CD14-positive monocyte (primary cell): ENCODE results near the gene DGKI. TPM values are rescaled to one million over a fixed set of nuclear protein-coding genes. Genes with fewer than 3 reads are reported as not detected.

Source experiments
- DNase-seq, 3 donors: peaks; one replicate each; pipeline ENCODE4 v3.0.0-alpha.2; 2011 to 2022
- H2AFZ ChIP-seq: 2 replicates; pipeline ENCODE4 v1.6.0; 2012; ENCODE audit warnings: mild to moderate bottlenecking, low read depth, low read length, inconsistent platforms; ENCODE audit not compliant: insufficient read depth, poor library complexity, severe bottlenecking
- H3K27ac ChIP-seq, 2 donors: 1 replicate in 1 of 2; 2 replicates in 1 of 2; pipeline ENCODE4 v1.5.1; 2012 to 2013; ENCODE audit warnings: low read length in 2 of 2, control low read depth in 1 of 2, inconsistent platforms in 1 of 2, low read depth in 1 of 2, mild to moderate bottlenecking in 1 of 2
- H3K27me3 ChIP-seq, 2 donors: one replicate each; pipeline versions ENCODE4 v1.6.0 to v1.6.1; 2011 to 2013; ENCODE audit warnings: low read length in 2 of 2; ENCODE audit not compliant: control insufficient read depth in 2 of 2, insufficient read depth in 2 of 2
- H3K36me3 ChIP-seq, 2 donors: replicated peaks in 1 of 2; 1 replicate in 1 of 2; 2 replicates in 1 of 2; pipeline versions ENCODE4 v1.5.1 to v1.6.1; 2012 to 2013; ENCODE audit warnings: low read length in 2 of 2, control low read depth in 1 of 2, inconsistent platforms in 1 of 2, mild to moderate bottlenecking in 1 of 2; ENCODE audit not compliant: insufficient read depth in 2 of 2, control insufficient read depth in 1 of 2
- H3K4me1 ChIP-seq, 2 donors: 1 replicate in 1 of 2; 2 replicates in 1 of 2; pipeline versions ENCODE4 v1.5.1 to v1.6.1; 2012 to 2013; ENCODE audit warnings: low read length in 2 of 2, control low read depth in 1 of 2, inconsistent platforms in 1 of 2, mild to moderate bottlenecking in 1 of 2, moderate library complexity in 1 of 2; ENCODE audit not compliant: insufficient read depth in 2 of 2, control insufficient read depth in 1 of 2
- H3K4me2 ChIP-seq: replicated peaks from 2 replicates; pipeline ENCODE3; 2012; ENCODE audit warnings: low read length, moderate library complexity, mild to moderate bottlenecking; ENCODE audit not compliant: poor library complexity, severe bottlenecking; ENCODE audit errors: extremely low read depth
- H3K4me3 ChIP-seq, 3 experiments: fragments of 200-600 bp in 1 of 3; sonication (generic) in 1 of 3; replicated peaks in 1 of 3; 1 replicate in 2 of 3; 2 replicates in 1 of 3; pipeline ENCODE4 v1.5.1; 2011 to 2013; ENCODE audit warnings: low read length in 3 of 3, mild to moderate bottlenecking in 3 of 3, control low read depth in 2 of 3, low read depth in 2 of 3, inconsistent platforms in 1 of 3, moderate library complexity in 1 of 3
- H3K79me2 ChIP-seq: 2 replicates; pipeline ENCODE4 v1.6.0; 2012; ENCODE audit warnings: mild to moderate bottlenecking, control low read depth, inconsistent platforms, low read length, moderate library complexity; ENCODE audit not compliant: insufficient read depth
- H3K9ac ChIP-seq: 2 replicates; pipeline ENCODE4 v1.6.0; 2017; ENCODE audit warnings: low read length, mild to moderate bottlenecking; ENCODE audit not compliant: insufficient read depth, poor library complexity, severe bottlenecking
- H3K9me3 ChIP-seq, 2 donors: replicated peaks in 1 of 2; 1 replicate in 1 of 2; 2 replicates in 1 of 2; pipeline versions ENCODE4 v1.5.1 to v1.6.1; 2012 to 2013; ENCODE audit warnings: low read length in 2 of 2, control low read depth in 1 of 2; ENCODE audit not compliant: control insufficient read depth in 1 of 2, insufficient read depth in 1 of 2
- H4K20me1 ChIP-seq: 2 replicates; pipeline ENCODE4 v1.6.0; 2012; ENCODE audit warnings: mild to moderate bottlenecking, low read length, control low read depth, moderate library complexity; ENCODE audit not compliant: insufficient read depth
- H3K27ac Mint-ChIP-seq, 7 donors: one replicate each; pipeline ENCODE4 v1.8.0; 2020; ENCODE audit warnings: mild to moderate bottlenecking in 7 of 7, mixed read lengths in 7 of 7, moderate library complexity in 6 of 7, inconsistent platforms in 2 of 7
- H3K27me3 Mint-ChIP-seq, 3 donors: one replicate each; pipeline ENCODE4 v1.8.0; 2021 to 2022; ENCODE audit warnings: low read depth in 3 of 3, mild to moderate bottlenecking in 3 of 3, mixed read lengths in 3 of 3, moderate library complexity in 3 of 3, inconsistent platforms in 1 of 3
- H3K36me3 Mint-ChIP-seq, 2 donors: one replicate each; pipeline ENCODE4 v1.8.0; 2020; ENCODE audit warnings: mixed read lengths in 2 of 2, inconsistent platforms in 1 of 2, mild to moderate bottlenecking in 1 of 2
- H3K4me1 Mint-ChIP-seq: one replicate; pipeline ENCODE4 v1.8.0; 2020; ENCODE audit warnings: mild to moderate bottlenecking, mixed read lengths
- H3K4me3 Mint-ChIP-seq, 2 donors: one replicate each; pipeline ENCODE4 v1.8.0; 2020; ENCODE audit warnings: mild to moderate bottlenecking in 2 of 2, mixed read lengths in 2 of 2, moderate library complexity in 1 of 2
- H3K9me3 Mint-ChIP-seq, 7 donors: one replicate each; pipeline ENCODE4 v1.8.0; 2020 to 2022; ENCODE audit warnings: mixed read lengths in 7 of 7, mild to moderate bottlenecking in 6 of 7, moderate library complexity in 6 of 7, inconsistent platforms in 2 of 7
- CTCF ChIP-seq: fragments of 200-600 bp; IDR thresholded peaks from one replicate; pipeline ENCODE4 v1.8.0; 2022; ENCODE audit warnings: antibody characterized with exemption, mild to moderate bottlenecking
- WGBS: methylation state at CpG from one replicate; pipeline ENCODE4 v1.1.5; 2013; ENCODE audit warnings: missing lambda C conversion rate; ENCODE audit not compliant: insufficient coverage; 5-methylcytosine and 5-hydroxymethylcytosine counted together
- intact Hi-C, 2 donors: fragments of 100-400 bp; cut with micrococcal nuclease; formaldehyde crosslinking; loops; one replicate each; pipeline versions ENCODE4 v1.15.0 to v1.15.1; 2023
- polyA plus RNA-seq, 3 donors: library from polyadenylated mRNA; depleted of rRNA in 1 of 3; unstranded in 2 of 3; stranded (reverse) in 1 of 3; fragments of 300-500 nt in 2 of 3; fragments of >200 nt in 1 of 3; fragmentation: Illumina TruSeq in 2 of 3; gene quantifications; 1 replicate in 2 of 3; 2 replicates in 1 of 3; pipeline ENCODE4 v1.2.3, GENCODE V29; 2012 to 2021

DGKI gene
- polyA plus RNA-seq, 3 donors = not detected

GRCh38 chr7:137846549-137846826, 286 bp downstream of the DGKI start:
- under 1% methylated on average over 47 of the region's 47 CpGs for WGBS
- Histone ChIP-seq H3K4me2 (no peak overlapping the region), H3K36me3 (no peaks in the 10 kb centered on the region), H3K9me3 (peaks cover 0 to 33% of the 10 kb centered on the region in 2 donors), H3K27me3 (peaks cover 57 to 78% of the 10 kb centered on the region in 2 donors), H3K4me1 (peaks cover 0 to 2% of the 10 kb centered on the region in 2 donors), H3K4me3 (no peak overlapping the region), H4K20me1 (no peaks in the 10 kb centered on the region), H3K79me2 (no peaks in the 10 kb centered on the region), H3K27ac (no peak overlapping the region), H3K9ac (no peak overlapping the region), H2AFZ (no peak overlapping the region)
- peaks cover 5% of the 10 kb centered on the region for H3K4me1 Mint-ChIP-seq
- H3K36me3 Mint-ChIP-seq = peaks cover 0 to 3% of the 10 kb centered on the region in 2 donors
- DNase-seq = no peak
- peaks cover 69 to 78% (median 71%) of the 10 kb centered on the region in 3 donors for H3K27me3 Mint-ChIP-seq
- peaks cover 0 to 14% (median 5%) of the 10 kb centered on the region in 7 donors for H3K9me3 Mint-ChIP-seq
- intact Hi-C loops = no loop called here
- H3K27ac Mint-ChIP-seq = no peak overlapping the region
- no peak for TF ChIP-seq CTCF
- H3K4me3 Mint-ChIP-seq = no peak overlapping the region

- Mint-ChIP-seq H3K27ac (no peak overlapping the region), H3K27me3 (peaks cover 64 to 73% (median 68%) of the 10 kb centered on the region in 3 donors), H3K4me1 (peaks cover 5% of the 10 kb centered on the region), H3K4me3 (peak overlapping the region in 1 of 2 donors; percentile 47), H3K9me3 (peaks cover 0 to 10% (median 5%) of the 10 kb centered on the region in 7 donors), H3K36me3 (no peaks in the 10 kb centered on the region)
- H3K27ac ChIP-seq = no peak overlapping the region
- H3K36me3 ChIP-seq = no peaks in the 10 kb centered on the region
- no peaks in the 10 kb centered on the region for H4K20me1 ChIP-seq
- no peak overlapping the region for H2AFZ ChIP-seq
- no peak overlapping the region for H3K9ac ChIP-seq
- no peak for DNase-seq
- 90% methylated on average over 5 of the region's 8 CpGs for WGBS
- no peak overlapping the region for H3K4me2 ChIP-seq
- H3K4me1 ChIP-seq = peaks cover 0 to 2% of the 10 kb centered on the region in 2 donors
- peaks cover 0 to 33% of the 10 kb centered on the region in 2 donors for H3K9me3 ChIP-seq
- TF ChIP-seq CTCF = no peak
- intact Hi-C loops = no loop called here
- no peak overlapping the region for H3K4me3 ChIP-seq
- H3K79me2 ChIP-seq = no peaks in the 10 kb centered on the region
- H3K27me3 ChIP-seq = peaks cover 55 to 81% of the 10 kb centered on the region in 2 donors
Measured at GRCh38 chr7:137844677-137845425, 1.9 kb downstream of the DGKI start.
